Muscle of leg (tissue), 11 donors: ENCODE measurements around the gene RASGRP2. TPM values are rescaled to one million over a fixed set of nuclear protein-coding genes. Genes with fewer than 3 reads are reported as not detected.
"Not testable (repeated sequence)": the region's sequence is repeated elsewhere in the genome, so short reads cannot be mapped to it uniquely, and the experiment has no call there.

Experiments
- DNase-seq: peaks from one replicate; pipeline ENCODE4 v3.0.0; 2013
- H3K27ac ChIP-seq: one replicate; pipeline ENCODE4 v1.5.1; 2013; ENCODE audit warnings: mild to moderate bottlenecking, low read length, control low read depth
- H3K27me3 ChIP-seq: one replicate; pipeline ENCODE4 v1.6.1; 2013; ENCODE audit warnings: low read length; ENCODE audit not compliant: control insufficient read depth, insufficient read depth
- H3K36me3 ChIP-seq: one replicate; pipeline ENCODE4 v1.6.1; 2013; ENCODE audit warnings: low read length; ENCODE audit not compliant: control insufficient read depth, insufficient read depth
- H3K4me1 ChIP-seq: one replicate; pipeline ENCODE4 v1.6.1; 2013; ENCODE audit warnings: low read length; ENCODE audit not compliant: control insufficient read depth, insufficient read depth
- H3K4me3 ChIP-seq: one replicate; pipeline ENCODE4 v1.5.1; 2013; ENCODE audit warnings: low read length, control low read depth
- H3K9me3 ChIP-seq: replicated peaks from 2 replicates; pipeline ENCODE4 v1.6.1; 2013; ENCODE audit warnings: low read depth, low read length; ENCODE audit not compliant: control insufficient read depth
- WGBS: methylation state at CpG from one replicate; pipeline ENCODE4 v1.1.5; 2013; ENCODE audit warnings: missing lambda C conversion rate; ENCODE audit not compliant: insufficient coverage; 5-methylcytosine and 5-hydroxymethylcytosine counted together
- polyA plus RNA-seq, 8 donors: library from polyadenylated mRNA; unstranded; fragments of 120-200 nt; gene quantifications; one replicate each; pipeline versions ENCODE4 v1.2.1 to v1.2.3, GENCODE V29; 2013; ENCODE audit warnings: inconsistent platforms in 1 of 8, low replicate concordance in 1 of 8; ENCODE audit not compliant: insufficient read length in 8 of 8, insufficient read depth in 1 of 8
- total RNA-seq: library from RNA; stranded (reverse); fragments of 120-200 nt; gene quantifications from one replicate; pipeline ENCODE4 v1.2.4, GENCODE V29; 2013

Gene RASGRP2
- total and polyA plus RNA-seq, 9 donors, result 15.4 to 45.9 (median 33.7) TPM

- H3K4me3 ChIP-seq, result no peak overlapping the region
- WGBS, result under 1% methylated on average over 111 of the region's 111 CpGs
- H3K9me3 ChIP-seq, result no peaks in the 10 kb centered on the region
- peak; percentile 85 for DNase-seq
- H3K4me1 ChIP-seq, result peaks cover 14% of the 10 kb centered on the region
- no peaks in the 10 kb centered on the region for H3K36me3 ChIP-seq
- H3K27me3 ChIP-seq, result peaks cover 83% of the 10 kb centered on the region
- no peak overlapping the region for H3K27ac ChIP-seq
These were observed 30.8 kb downstream of the RASGRP2 start for GRCh38 chr11:64713016-64713707.

GRCh38 chr11:64712430-64713015 lies 31.4 kb downstream of the RASGRP2 start:
- Histone ChIP-seq H3K4me3 (no peak overlapping the region), H3K4me1 (peaks cover 14% of the 10 kb centered on the region), H3K27ac (no peak overlapping the region), H3K9me3 (no peaks in the 10 kb centered on the region), H3K36me3 (no peaks in the 10 kb centered on the region), H3K27me3 (peaks cover 79% of the 10 kb centered on the region)
- WGBS, result 5% methylated on average over 44 of the region's 45 CpGs
- DNase-seq, result no peak

GRCh38 chr11:64711956-64712362 lies 32.0 kb downstream of the RASGRP2 start:
- DNase-seq, result no peak
- H3K36me3 ChIP-seq, result no peaks in the 10 kb centered on the region
- 37% methylated on average over 19 of the region's 19 CpGs for WGBS
- peaks cover 74% of the 10 kb centered on the region for H3K27me3 ChIP-seq
- no peaks in the 10 kb centered on the region for H3K9me3 ChIP-seq
- H3K27ac ChIP-seq, result no peak overlapping the region
- no peak overlapping the region for H3K4me3 ChIP-seq
- H3K4me1 ChIP-seq, result peaks cover 14% of the 10 kb centered on the region

GRCh38 chr11:64711138-64711955 lies 32.6 kb downstream of the RASGRP2 start:
- H3K27ac ChIP-seq, result no peak overlapping the region
- peaks cover 67% of the 10 kb centered on the region for H3K27me3 ChIP-seq
- H3K4me3 ChIP-seq, result no peak overlapping the region
- no peak for DNase-seq
- H3K4me1 ChIP-seq, result peaks cover 14% of the 10 kb centered on the region
- 14% methylated on average over 45 of the region's 46 CpGs for WGBS
- no peaks in the 10 kb centered on the region for H3K9me3 ChIP-seq
- no peaks in the 10 kb centered on the region for H3K36me3 ChIP-seq

- Histone ChIP-seq H3K36me3 (no peaks in the 10 kb centered on the region), H3K27me3 (peaks cover 62% of the 10 kb centered on the region), H3K4me1 (peaks cover 14% of the 10 kb centered on the region), H3K27ac (no peak overlapping the region), H3K4me3 (no peak overlapping the region), H3K9me3 (no peaks in the 10 kb centered on the region)
- 34% methylated on average over 5 of the region's 13 CpGs for WGBS
- no peak for DNase-seq
These were observed 33.4 kb downstream of the RASGRP2 start for GRCh38 chr11:64710418-64711137.

GRCh38 chr11:64705501-64705900 lies 38.4 kb downstream of the RASGRP2 start:
- H3K9me3 ChIP-seq, result no peaks in the 10 kb centered on the region
- H3K27me3 ChIP-seq, result peaks cover 28% of the 10 kb centered on the region
- no peaks in the 10 kb centered on the region for H3K4me1 ChIP-seq
- no peak overlapping the region for H3K27ac ChIP-seq
- no peaks in the 10 kb centered on the region for H3K36me3 ChIP-seq
- H3K4me3 ChIP-seq, result no peak overlapping the region
- WGBS, result 45% methylated on average over 2 of the region's 2 CpGs
- no peak for DNase-seq

GRCh38 chr11:64703048-64703447 lies 40.9 kb downstream of the RASGRP2 start:
- Histone ChIP-seq H3K9me3 (no peaks in the 10 kb centered on the region), H3K27me3 (peaks cover 15% of the 10 kb centered on the region), H3K4me1 (no peaks in the 10 kb centered on the region), H3K36me3 (no peaks in the 10 kb centered on the region), H3K4me3 (no peak overlapping the region), H3K27ac (no peak overlapping the region)
- DNase-seq, result no peak
- no CpG with 5 or more reads among the region's 2 CpGs for WGBS

GRCh38 chr11:64701956-64702355 lies 42.0 kb downstream of the RASGRP2 start:
- 81% methylated on average over 15 of the region's 29 CpGs for WGBS
- not testable (repeated sequence) for H3K4me3 ChIP-seq, H3K27ac ChIP-seq, H3K9me3 ChIP-seq, DNase-seq, H3K4me1 ChIP-seq, H3K36me3 ChIP-seq
- H3K27me3 ChIP-seq, result peaks cover 15% of the 10 kb centered on the region

GRCh38 chr11:64698427-64698826 lies 45.5 kb downstream of the RASGRP2 start:
- peaks cover 7% of the 10 kb centered on the region for H3K27me3 ChIP-seq
- no peaks in the 10 kb centered on the region for H3K36me3 ChIP-seq
- H3K9me3 ChIP-seq, result no peaks in the 10 kb centered on the region
- peaks cover 6% of the 10 kb centered on the region for H3K4me1 ChIP-seq
- DNase-seq, result no peak
- H3K27ac ChIP-seq, result no peak overlapping the region
- WGBS, result no CpG with 5 or more reads among the region's 1 CpG
- H3K4me3 ChIP-seq, result no peak overlapping the region
